Gastroesophageal sphincter (tissue), 3 donors: ENCODE measurements around the gene UPK1B.

Source experiments
- CTCF ChIP-seq, 4 experiments: fragments of 200-600 bp in 2 of 4; fragments of 450-650 bp in 2 of 4; sonication (generic) in 1 of 4; IDR thresholded peaks; one replicate each; pipeline ENCODE4 v1.5.1; 2017 to 2019; ENCODE audit warnings: antibody characterized with exemption in 4 of 4, mild to moderate bottlenecking in 2 of 4, moderate library complexity in 2 of 4
- EP300 ChIP-seq: sonication (generic); formaldehyde crosslinking; IDR thresholded peaks from one replicate; pipeline ENCODE4 v1.6.1; 2017; ENCODE audit warnings: antibody characterized with exemption, mild to moderate bottlenecking
- POLR2A ChIP-seq, 2 donors: fragments of 450-650 bp; IDR thresholded peaks; one replicate each; pipeline ENCODE4 v1.6.1; 2017; ENCODE audit warnings: antibody characterized with exemption in 2 of 2, mild to moderate bottlenecking in 2 of 2, moderate library complexity in 1 of 2
- POLR2AphosphoS5 ChIP-seq: sonication (generic); formaldehyde crosslinking; IDR thresholded peaks from one replicate; pipeline ENCODE4 v1.6.1; 2017; ENCODE audit warnings: antibody characterized with exemption

DNA sequence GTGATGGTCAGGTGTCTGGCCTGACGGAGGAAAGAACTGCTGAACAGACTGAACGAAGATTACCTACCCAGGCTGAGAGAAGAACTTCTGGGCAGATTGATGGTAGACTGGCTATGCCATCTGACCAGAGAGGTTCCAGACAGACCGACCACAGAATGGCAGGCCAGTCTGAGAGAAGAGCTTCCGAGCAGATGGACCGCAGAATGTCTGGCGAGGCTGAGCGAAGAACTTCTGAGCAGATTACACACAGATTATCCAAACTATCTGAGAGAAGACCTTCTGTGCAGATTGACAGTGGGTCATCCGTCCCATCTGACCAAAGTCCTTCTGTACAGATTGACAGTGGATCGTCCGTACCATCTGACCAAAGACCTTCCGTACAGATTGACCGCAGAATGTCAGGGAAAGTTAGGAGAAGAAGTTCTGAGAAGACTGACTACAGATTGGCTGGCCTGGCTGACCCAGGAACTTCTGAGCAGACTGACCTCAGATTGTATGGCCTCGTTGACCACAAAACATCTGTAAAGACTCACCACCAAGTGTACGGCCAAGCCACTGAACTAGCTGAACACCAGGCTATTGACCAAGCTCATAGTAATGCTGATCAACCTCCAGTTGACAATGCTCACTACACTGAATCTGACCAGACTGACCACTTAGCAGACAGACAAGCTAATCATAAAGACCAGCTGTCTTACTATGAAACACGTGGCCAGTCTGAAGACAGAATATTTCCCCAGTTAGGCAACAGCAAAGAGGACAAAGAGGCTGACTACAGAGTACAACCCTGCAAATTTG is 26.6 kb upstream of the UPK1B start:
- TF ChIP-seq CTCF (IDR thresholded peaks at IDR 0.05) = no peak
- TF ChIP-seq POLR2A (IDR thresholded peaks at IDR 0.05) = peak in 1 of 2 donors; percentile 5
- TF ChIP-seq POLR2AphosphoS5 = no peak
- no peak for TF ChIP-seq EP300
